SKM-1 (cell line): ENCODE data around the gene SLC2A11.
"Not testable (repeated sequence)": the region's sequence is repeated elsewhere in the genome, so short reads cannot be mapped to it uniquely, and the experiment has no call there.

Experiments
- DNase-seq: peaks from one replicate; lab custom pipeline; 2025; ENCODE audit not compliant: unreplicated experiment; lab: John Stamatoyannopoulos, UW

Gene SLC2A11

DNA sequence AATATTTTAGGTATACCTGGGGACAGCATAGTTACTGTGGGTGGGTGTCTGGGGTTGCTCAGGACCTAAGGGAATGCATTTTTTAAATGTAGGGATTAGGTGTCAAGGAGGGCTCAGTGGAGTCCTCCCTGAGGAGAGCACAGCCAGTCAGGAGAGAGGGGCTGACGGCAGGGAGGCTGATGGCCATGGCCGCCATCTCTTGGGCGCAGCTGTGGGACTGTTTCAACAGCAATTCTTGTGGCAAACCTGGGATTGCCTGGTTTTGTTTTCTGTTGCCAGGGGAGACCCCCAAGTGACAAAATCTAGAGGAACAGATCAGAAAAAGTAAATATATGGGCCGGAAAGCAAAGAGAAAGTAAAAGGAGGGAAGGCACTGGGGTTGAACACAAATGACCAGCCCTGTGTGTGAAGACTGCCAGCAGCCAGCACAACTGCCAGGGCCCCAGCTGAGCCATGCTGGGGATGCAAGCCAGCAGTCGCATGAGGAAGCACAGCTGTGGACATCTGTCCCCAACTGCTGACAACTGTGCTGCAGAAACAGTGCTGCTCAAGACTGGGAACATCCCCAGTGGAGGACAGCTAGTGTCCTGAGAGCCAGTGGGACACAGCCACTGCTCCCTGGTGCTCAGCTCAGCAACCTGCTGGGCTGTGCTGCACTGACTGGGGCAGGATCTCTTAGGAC lies 47.0 kb downstream of the SLC2A11 start:
- DNase-seq, result no peak

- DNase-seq, result no peak
These were observed 49.0 kb downstream of the SLC2A11 start for GRCh38 chr22:23906641-23907040.

DNA sequence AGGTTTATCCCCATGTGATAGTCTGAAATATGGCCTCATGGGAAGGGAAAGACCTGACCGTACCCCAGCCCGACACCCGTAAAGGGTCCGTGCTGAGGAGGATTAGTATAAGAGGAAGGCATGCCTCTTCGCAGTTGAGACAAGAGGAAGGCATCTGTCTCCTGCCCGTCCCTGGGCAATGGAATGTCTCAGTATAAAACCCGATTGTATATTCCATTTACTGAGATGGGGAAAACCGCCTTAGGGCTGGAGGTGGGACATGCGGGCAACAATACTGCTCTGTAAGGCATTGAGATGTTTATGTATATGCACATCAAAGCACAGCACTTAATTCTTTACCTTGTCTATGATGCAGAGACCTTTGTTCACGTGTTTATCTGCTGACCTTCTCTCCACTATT lies 49.7 kb downstream of the SLC2A11 start:
- DNase-seq, result not testable (repeated sequence)

- no peak for DNase-seq
These were observed 51.0 kb downstream of the SLC2A11 start for GRCh38 chr22:23908587-23909205.

DNA sequence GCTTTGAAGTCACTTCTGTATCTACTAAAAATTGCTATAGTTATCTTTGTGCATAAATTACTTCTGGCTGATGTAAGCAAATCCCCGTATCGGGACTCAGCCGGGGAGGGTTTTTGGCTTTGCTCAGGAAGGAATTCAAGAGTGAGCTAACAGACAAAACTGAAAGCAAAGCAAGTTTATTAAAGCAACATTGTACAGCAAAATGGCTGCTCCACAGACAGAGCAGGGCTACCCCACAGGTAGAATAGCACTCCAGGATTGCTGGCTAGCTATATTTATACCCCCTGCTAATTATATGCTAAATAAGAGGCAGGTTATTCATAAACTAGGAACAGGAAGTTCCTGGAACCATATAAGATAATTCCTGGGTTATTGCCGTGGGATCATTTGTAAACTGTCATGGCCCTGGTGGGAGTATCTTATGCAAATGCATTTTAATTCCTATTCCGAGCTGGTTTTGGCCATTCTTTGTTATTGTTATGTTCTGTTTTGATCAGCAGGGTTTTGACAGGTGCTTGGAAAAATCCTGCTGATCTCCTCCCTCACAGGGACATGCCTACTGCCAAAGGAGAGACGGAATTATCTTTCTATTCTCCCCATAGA lies 51.7 kb downstream of the SLC2A11 start:
- no peak for DNase-seq

DNA sequence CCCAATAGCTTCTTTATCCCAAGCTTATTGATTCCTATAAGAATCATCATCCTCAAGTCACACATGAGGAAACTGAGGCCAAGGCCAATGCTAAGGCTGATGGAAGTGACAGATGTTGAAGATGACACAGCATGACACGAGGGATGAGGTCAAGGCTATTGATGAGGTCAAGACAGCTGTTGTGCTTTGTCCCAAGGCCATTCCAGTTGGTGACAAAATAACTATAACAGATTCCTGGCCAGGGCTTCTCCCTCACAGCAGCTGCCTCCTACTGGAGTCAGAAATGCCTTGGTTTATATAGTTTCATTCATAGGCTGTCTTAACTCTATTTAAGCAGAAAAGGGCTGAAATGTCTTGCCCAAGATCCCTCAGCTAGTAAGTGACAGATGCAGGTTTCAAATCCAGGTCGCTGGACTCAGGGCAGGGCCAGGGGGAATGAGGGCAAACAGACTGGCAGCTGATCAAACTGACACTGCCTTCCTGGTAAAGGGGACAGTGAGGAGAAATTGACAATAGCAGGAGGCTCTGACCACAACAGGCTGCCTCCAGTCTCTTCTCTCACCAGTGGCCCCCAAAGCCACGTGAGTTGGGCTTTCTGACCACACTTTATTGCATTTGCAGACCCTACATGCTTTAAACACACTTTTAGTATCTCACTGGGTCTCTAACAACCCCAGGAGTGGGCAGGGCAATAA lies 53.0 kb downstream of the SLC2A11 start:
- no peak for DNase-seq

- no peak for DNase-seq
These were observed 53.8 kb downstream of the SLC2A11 start for GRCh38 chr22:23911318-23911980.

GRCh38 chr22:23912293-23912903 lies 54.7 kb downstream of the SLC2A11 start:
- DNase-seq, result no peak

DNA sequence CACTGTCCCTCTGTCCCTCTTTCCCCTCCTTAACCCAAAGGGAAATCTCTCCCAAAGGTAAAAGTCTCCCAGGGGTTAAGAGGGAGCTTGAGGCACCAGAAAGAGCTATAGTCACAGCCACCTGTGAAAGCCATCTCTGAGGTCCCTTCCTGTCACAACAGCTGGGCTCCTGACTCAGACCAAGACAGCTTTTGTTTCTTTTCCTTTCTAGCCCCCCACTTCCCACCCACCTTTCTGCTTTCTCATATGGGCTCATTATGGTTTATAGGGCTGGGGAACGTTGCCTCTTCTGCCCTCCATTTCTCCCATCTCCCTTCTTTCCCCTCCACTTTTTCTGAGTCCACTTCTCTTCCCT lies 55.6 kb downstream of the SLC2A11 start:
- DNase-seq, result no peak

DNA sequence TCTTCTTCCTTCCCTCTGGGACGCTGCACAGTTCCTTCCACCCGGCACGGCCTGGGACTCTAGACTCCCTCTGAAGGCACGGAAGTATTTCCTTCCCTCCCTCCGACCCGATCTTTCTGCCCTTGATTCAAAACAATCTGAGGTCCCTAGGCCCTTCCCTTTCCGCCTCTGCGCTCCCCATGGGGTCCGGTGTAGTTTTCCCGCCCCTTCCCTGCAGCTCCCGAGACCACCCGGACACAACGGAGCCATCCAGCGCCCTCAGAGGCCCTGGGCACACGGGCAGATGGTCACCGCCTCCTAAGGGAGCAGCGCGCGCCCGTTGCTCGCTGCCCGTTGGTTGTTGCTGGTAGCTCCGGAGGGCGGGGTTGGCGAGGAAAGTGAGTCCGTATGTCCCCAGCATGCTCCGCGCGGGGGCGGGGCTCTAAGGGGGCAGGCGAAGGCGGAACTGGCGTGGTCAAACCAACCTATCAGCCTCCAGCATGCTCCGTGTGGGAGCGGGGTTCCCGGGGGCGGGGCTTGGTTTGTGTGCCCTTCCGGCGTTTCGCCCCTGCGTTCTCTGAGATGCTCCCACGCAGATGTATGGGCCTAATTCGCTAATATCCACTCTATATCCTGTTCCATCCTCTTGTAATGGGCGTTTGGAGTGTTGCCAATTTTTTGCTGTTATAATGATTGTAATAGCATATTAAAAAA lies 56.1 kb downstream of the SLC2A11 start:
- DNase-seq, result peak; percentile 94

DNA sequence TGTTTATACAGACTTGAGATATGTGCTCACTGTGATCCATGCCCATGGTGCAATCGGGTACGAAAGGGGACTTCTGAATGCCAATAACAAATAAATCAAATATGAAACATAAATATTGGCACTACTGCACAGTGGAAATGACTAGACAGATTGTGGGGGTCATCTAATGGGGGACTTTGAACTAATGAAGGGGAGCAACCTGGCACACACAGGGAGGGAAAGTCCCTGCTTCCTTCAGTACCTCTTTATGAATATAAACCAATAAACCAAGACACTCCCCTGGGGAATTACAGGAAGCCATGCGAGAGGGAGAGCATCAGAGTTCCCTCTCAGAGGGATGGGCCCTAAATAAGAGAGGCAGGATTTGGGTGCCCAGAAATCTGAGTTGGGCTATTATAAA lies 57.6 kb downstream of the SLC2A11 start:
- no peak for DNase-seq

DNA sequence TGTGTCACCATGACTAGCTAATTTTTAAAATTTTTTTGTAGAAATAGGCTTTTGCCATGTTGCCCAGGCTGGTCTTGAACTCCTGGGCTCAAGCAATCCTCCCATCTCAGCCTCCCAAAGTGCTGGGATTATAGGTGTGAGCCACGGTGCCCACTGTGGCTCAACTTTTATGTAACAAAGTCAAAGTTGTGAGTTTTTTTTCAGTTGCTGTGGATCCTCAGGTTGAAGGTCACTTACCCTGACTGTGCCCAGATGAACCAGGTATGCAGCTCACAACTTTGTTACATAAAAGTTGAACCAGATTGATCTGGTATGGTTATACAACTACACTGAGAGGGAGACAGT lies 62.6 kb downstream of the SLC2A11 start:
- DNase-seq, result not testable (repeated sequence)

DNA sequence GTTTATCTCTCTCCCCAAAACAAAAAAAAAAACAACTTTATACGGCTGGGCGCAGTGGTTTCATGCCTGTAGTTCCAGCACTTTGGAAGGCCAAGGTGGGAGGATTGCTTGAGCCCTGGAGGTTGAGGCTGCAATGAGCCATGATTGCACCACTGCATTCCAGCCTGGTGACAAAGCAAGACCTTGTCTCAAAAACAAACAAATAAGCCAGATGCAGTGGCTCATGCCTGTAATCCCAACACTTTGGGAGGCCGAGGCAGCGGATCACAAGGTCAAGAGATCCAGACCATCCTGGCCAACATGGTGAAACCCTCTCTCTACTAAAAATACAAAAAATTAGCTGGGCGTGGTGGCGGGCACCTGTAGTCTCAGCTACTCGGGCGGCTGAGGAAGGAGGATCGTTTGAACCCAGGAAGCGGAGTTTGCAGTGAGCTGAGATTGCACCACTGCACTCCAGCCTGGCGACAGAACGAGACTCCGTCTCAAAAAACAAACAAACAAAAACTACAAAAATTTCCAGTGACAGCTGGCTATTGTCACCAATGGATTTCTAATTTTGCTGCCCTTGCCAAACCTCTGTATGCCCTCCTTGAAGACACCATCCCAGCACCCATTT lies 64.0 kb downstream of the SLC2A11 start:
- not testable (repeated sequence) for DNase-seq

DNA sequence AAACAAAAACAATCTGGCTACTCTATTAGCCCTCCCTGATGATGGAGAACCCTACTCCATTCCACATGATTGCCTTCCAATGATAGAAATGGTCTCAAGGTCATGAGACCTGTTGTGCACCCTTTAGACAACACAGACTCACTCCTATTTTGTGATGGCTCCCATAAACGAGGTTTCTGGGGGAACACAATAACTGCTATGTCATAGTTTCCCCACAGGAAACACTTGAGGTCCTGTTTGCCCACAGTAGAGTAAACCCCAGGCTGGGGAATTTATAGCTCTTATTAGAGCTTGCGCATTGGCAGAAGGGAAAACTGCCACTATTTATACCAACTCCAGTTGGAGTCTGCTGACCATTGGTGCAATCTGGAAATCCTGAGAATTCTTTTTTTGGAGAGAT lies 65.2 kb downstream of the SLC2A11 start:
- no peak for DNase-seq

GRCh38 chr22:23925020-23925606 lies 67.4 kb downstream of the SLC2A11 start:
- no peak for DNase-seq

DNA sequence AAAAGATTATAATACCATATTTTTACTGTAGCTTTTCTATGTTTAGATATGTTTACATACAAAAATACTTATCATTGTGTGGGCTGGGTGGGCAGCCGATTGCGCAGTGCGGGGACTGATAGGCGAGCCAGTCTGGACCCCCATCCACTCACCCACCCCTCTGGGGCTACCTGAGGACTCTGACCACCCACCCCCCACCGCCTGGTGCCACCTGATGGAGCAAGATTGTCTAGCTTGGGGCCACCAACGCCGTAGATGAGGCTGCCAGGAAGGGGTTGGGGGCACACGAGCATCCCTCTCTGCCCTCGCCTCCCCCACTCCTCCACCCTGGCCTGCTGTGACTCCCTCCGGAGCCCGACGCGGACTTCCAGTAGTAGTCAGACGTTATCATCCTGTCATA lies 68.9 kb downstream of the SLC2A11 start:
- no peak for DNase-seq
